Medulla oblongata (tissue), 1 donor: Measurements from ENCODE around the gene CTXN3.

Experiments used
- DNase-seq: peaks from one replicate; pipeline ENCODE4 v3.0.0-alpha.2; 2015; ENCODE audit errors: extremely low spot score

CTXN3 gene

GRCh38 chr5:127697894-127698600 is 49.2 kb downstream of the CTXN3 start:
- no peak for DNase-seq

- DNase-seq: no peak
Observed at GRCh38 chr5:127699416-127699815, 50.5 kb downstream of the CTXN3 start.

DNA sequence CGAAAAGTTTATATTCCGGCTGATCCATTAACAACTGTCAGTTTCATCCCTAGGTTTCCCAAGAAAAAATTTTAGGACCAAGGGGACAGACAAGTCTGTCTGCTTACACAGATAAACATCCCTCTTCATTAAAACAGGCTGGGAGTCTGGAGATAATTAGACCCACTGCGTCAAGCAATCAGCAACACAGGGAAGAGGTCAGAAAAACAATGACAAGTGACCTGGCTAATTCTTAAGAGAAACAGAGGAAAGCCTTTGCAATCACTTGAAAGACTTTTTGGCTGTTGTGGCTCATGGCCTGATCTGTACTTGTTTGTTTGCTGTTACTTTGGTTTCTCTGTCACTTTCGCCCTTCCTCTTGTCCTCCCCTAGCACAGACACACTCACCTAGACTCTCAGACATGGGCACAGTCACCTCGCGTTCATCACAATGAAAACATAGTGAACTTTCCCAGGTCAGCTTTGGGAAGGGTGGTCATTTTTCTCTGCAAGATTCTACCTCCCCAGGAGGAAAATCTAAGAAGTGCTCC is 51.4 kb downstream of the CTXN3 start:
- no peak for DNase-seq

GRCh38 chr5:127702434-127702833 is 53.6 kb downstream of the CTXN3 start:
- no peak for DNase-seq

GRCh38 chr5:127702926-127703561 is 54.2 kb downstream of the CTXN3 start, which contains the start of gene CCDC192:
CCDC192 (plus strand) TSS chr5:127703391; CDS start chr5:127703446, 55 bp downstream.
- DNase-seq: no peak

GRCh38 chr5:127705120-127705892 is 56.4 kb downstream of the CTXN3 start:
- DNase-seq: no peak

DNA sequence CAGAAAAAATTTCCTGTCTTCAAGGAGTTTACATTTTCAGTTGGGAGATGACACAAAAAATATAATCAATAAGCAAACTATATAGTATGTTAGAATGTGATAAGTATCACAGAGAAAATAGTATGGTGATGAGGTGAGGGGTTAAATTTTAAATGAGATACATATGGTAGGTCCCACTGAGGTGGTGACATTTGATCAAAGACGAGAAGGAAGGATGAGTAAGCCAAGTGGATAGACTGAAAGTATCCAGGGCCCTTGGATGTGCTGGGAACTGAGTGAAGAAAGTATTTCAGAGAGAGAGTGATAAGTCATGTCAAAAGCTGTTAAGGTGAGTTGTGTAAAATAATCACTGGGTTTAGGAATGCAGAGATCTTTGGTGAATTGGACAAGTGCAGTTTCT is 57.8 kb downstream of the CTXN3 start:
- DNase-seq: no peak

DNA sequence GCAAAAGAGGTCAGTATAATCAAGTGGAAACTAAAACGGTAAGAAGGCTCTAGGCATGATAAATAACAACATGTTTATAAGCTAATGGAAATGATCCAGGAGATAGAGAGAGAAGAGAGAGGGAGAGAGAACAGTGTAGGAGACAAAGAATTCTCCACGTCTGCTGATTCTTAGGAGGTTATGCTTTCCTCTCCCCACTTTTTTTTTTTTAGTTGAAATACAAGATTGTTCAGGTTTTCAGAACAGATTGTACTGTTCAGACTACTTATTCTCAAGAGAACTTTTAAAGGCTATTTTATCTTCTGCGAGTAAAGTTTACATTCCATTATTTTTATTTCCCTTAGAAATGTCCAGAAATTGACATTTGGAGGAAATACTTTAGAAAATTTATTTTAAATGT is 58.3 kb downstream of the CTXN3 start:
- DNase-seq: no peak
